ENCODE measurements around the gene GLMN.
"Not testable (repeated sequence)": the region's sequence is repeated elsewhere in the genome, so short reads cannot be mapped to it uniquely, and the experiment has no call there.

DNA sequence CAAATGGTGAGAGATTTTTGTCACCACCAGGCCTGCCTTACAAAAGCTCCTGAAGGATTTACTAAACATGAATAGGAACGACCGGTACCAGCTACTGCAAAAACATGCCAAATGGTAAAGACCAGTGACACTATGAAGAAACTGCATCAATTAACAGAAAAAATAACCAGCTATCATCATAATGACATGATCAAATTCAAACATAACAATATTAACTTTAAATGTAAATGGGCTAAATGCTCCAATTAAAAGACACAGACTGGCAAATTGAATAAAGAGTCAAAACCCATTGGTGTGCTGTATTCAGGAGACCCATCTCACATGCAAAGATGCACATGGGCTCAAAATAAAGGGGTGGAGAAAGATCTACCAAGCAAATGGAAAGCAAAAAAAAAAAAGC is 17.4 kb downstream of the GLMN start:
- TF ChIP-seq, protein P1, sequence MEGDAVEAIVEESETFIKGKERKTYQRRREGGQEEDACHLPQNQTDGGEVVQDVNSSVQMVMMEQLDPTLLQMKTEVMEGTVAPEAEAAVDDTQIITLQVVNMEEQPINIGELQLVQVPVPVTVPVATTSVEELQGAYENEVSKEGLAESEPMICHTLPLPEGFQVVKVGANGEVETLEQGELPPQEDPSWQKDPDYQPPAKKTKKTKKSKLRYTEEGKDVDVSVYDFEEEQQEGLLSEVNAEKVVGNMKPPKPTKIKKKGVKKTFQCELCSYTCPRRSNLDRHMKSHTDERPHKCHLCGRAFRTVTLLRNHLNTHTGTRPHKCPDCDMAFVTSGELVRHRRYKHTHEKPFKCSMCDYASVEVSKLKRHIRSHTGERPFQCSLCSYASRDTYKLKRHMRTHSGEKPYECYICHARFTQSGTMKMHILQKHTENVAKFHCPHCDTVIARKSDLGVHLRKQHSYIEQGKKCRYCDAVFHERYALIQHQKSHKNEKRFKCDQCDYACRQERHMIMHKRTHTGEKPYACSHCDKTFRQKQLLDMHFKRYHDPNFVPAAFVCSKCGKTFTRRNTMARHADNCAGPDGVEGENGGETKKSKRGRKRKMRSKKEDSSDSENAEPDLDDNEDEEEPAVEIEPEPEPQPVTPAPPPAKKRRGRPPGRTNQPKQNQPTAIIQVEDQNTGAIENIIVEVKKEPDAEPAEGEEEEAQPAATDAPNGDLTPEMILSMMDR (optimal IDR thresholded peaks at IDR 0.05 in 1 of 3, IDR thresholded peaks at IDR 0.05 in 1 of 3, conservative IDR thresholded peaks at IDR 0.05 in 1 of 3; ENCODE audit: extremely low read depth in 1 of 3, insufficient read depth in 2 of 3, low read length in 3 of 3), result not testable (repeated sequence)
- TF ChIP-seq EZH2 (IDR thresholded peaks at IDR 0.05; ENCODE audit: low read length), result not testable (repeated sequence)
